Skeletal muscle tissue (tissue), 4 donors: ENCODE data around the gene GTSF1L. TPM values are rescaled to one million over a fixed set of nuclear protein-coding genes. Genes with fewer than 3 reads are reported as not detected.
A peak's percentile ranks its signal among the peaks of the same experiment; 100 is the strongest.

Experiments
- H3K27ac ChIP-seq: one replicate; pipeline ENCODE4 v1.7.0; 2013; ENCODE audit warnings: mild to moderate bottlenecking, low read depth, low read length, inconsistent platforms
- H3K27me3 ChIP-seq, 3 donors: one replicate each; pipeline ENCODE4 v1.7.0; 2013; ENCODE audit warnings: low read length in 3 of 3; ENCODE audit not compliant: control insufficient read depth in 3 of 3, insufficient read depth in 3 of 3
- H3K36me3 ChIP-seq, 3 donors: one replicate each; pipeline ENCODE4 v1.7.0; 2013; ENCODE audit warnings: low read length in 3 of 3; ENCODE audit not compliant: control insufficient read depth in 3 of 3, insufficient read depth in 3 of 3
- H3K4me1 ChIP-seq, 3 donors: one replicate each; pipeline ENCODE4 v1.7.0; 2013; ENCODE audit warnings: low read length in 3 of 3, mild to moderate bottlenecking in 3 of 3; ENCODE audit not compliant: control insufficient read depth in 3 of 3, insufficient read depth in 3 of 3
- H3K4me3 ChIP-seq, 3 donors: one replicate each; pipeline ENCODE4 v1.7.0; 2013; ENCODE audit warnings: low read length in 3 of 3
- H3K9ac ChIP-seq, 3 donors: one replicate each; pipeline ENCODE4 v1.7.0; 2013; ENCODE audit warnings: low read length in 3 of 3, mild to moderate bottlenecking in 3 of 3, moderate library complexity in 2 of 3, low read depth in 1 of 3
- H3K9me3 ChIP-seq, 3 donors: one replicate each; pipeline ENCODE4 v1.7.0; 2013; ENCODE audit warnings: low read length in 3 of 3; ENCODE audit not compliant: control insufficient read depth in 3 of 3
- total RNA-seq: library from RNA; depleted of rRNA; stranded (reverse); fragments of >200 nt; gene quantifications from one replicate; pipeline ENCODE4 v1.2.3, GENCODE V29; 2014
- donor health status: Osteomylitis.

The GTSF1L gene
- total RNA-seq, 1 donor from 2014 or later, result not detected

GRCh38 chr20:43681468-43681942, 45.3 kb downstream of the GTSF1L start:
- Histone ChIP-seq H3K27me3 (no peaks in the 10 kb centered on the region), H3K27ac (no peak overlapping the region), H3K9me3 (no peaks in the 10 kb centered on the region), H3K9ac (no peak overlapping the region), H3K4me3 (peak overlapping the region in 1 of 3 donors; percentile 45), H3K4me1 (peaks cover 2 to 8% (median 5%) of the 10 kb centered on the region in 3 donors), H3K36me3 (no peaks in the 10 kb centered on the region)

GRCh38 chr20:43680981-43681380, 45.8 kb downstream of the GTSF1L start:
- Histone ChIP-seq H3K9ac (no peak overlapping the region), H3K27ac (no peak overlapping the region), H3K4me1 (peaks cover 2 to 8% (median 5%) of the 10 kb centered on the region in 3 donors), H3K36me3 (no peaks in the 10 kb centered on the region), H3K27me3 (no peaks in the 10 kb centered on the region), H3K4me3 (no peak overlapping the region), H3K9me3 (no peaks in the 10 kb centered on the region)

- Histone ChIP-seq H3K4me1 (peaks cover 0 to under 1% (median 0%) of the 10 kb centered on the region in 3 donors), H3K9ac (no peak overlapping the region), H3K36me3 (no peaks in the 10 kb centered on the region), H3K27me3 (no peaks in the 10 kb centered on the region), H3K9me3 (no peaks in the 10 kb centered on the region), H3K4me3 (no peak overlapping the region), H3K27ac (no peak overlapping the region)
These were observed 50.4 kb downstream of the GTSF1L start for GRCh38 chr20:43676368-43676767.

Other genes with a start within 250 kb of the GTSF1L start
- 7.8 TPM for gene L3MBTL1, start 219.3 kb downstream of the GTSF1L start, total RNA-seq
- gene SGK2, start 168.0 kb downstream of the GTSF1L start, total RNA-seq, result 1.0 TPM
- gene IFT52, start 136.1 kb downstream of the GTSF1L start, total RNA-seq, result 45.4 TPM
- 3.1 TPM for gene MYBL2, start 59.9 kb downstream of the GTSF1L start, total RNA-seq
- gene TOX2, start 187.8 kb upstream of the GTSF1L start, total RNA-seq, result not detected